Mesendoderm (in vitro differentiated cells): ENCODE data around the gene SH2D3A.
A peak's percentile ranks its signal among the peaks of the same experiment; 100 is the strongest.

Source experiments
- DNase-seq: peaks from one replicate; pipeline ENCODE4 v3.0.0; 2013
- H2AK5ac ChIP-seq: 2 replicates; pipeline ENCODE4 v1.6.1; 2013; ENCODE audit warnings: low read length, inconsistent platforms
- H2BK120ac ChIP-seq: 2 replicates; pipeline ENCODE4 v1.6.1; 2013; ENCODE audit warnings: low read depth, mild to moderate bottlenecking, low read length, moderate library complexity, mixed read lengths
- H2BK15ac ChIP-seq: replicated peaks from 2 replicates; pipeline ENCODE4 v1.6.1; 2013; ENCODE audit warnings: low read depth, mild to moderate bottlenecking, moderate library complexity
- H2BK5ac ChIP-seq: 2 replicates; pipeline ENCODE4 v1.6.1; 2013; ENCODE audit warnings: low read length, inconsistent platforms
- H3K18ac ChIP-seq: 2 replicates; pipeline ENCODE4 v1.6.1; 2013; ENCODE audit warnings: mild to moderate bottlenecking, low read length, mixed read lengths
- H3K23ac ChIP-seq: one replicate; pipeline ENCODE4 v1.6.1; 2013; ENCODE audit warnings: low read length
- H3K27ac ChIP-seq: 2 replicates; pipeline ENCODE4 v1.5.1; 2013; ENCODE audit warnings: low read depth, mild to moderate bottlenecking, inconsistent platforms, low read length, moderate library complexity
- H3K27me3 ChIP-seq: 2 replicates; pipeline ENCODE4 v1.6.1; 2013; ENCODE audit warnings: low read length, control low read depth, mild to moderate bottlenecking, inconsistent platforms; ENCODE audit not compliant: insufficient read depth, poor library complexity
- H3K36me3 ChIP-seq: 2 replicates; pipeline ENCODE4 v1.6.1; 2013; ENCODE audit warnings: low read length, inconsistent platforms; ENCODE audit not compliant: control insufficient read depth, insufficient read depth
- H3K4ac ChIP-seq: one replicate; pipeline ENCODE4 v1.6.1; 2013; ENCODE audit warnings: low read depth, mild to moderate bottlenecking, low read length, moderate library complexity
- H3K4me1 ChIP-seq: 2 replicates; pipeline ENCODE4 v1.6.1; 2013; ENCODE audit warnings: low read depth, low read length, inconsistent platforms; ENCODE audit not compliant: control insufficient read depth
- H3K4me2 ChIP-seq: 2 replicates; pipeline ENCODE4 v1.6.1; 2013; ENCODE audit warnings: low read length
- H3K4me3 ChIP-seq: 2 replicates; pipeline ENCODE4 v1.5.1; 2013; ENCODE audit warnings: mild to moderate bottlenecking, low read length
- H3K56ac ChIP-seq: one replicate; pipeline ENCODE4 v1.6.1; 2013; ENCODE audit warnings: low read length
- H3K79me1 ChIP-seq: 2 replicates; pipeline ENCODE4 v1.6.1; 2013; ENCODE audit warnings: low read length, inconsistent platforms
- H3K79me2 ChIP-seq: 2 replicates; pipeline ENCODE4 v1.6.1; 2013; ENCODE audit warnings: mild to moderate bottlenecking, low read length; ENCODE audit not compliant: control insufficient read depth, insufficient read depth
- H3K9ac ChIP-seq: 2 replicates; pipeline ENCODE4 v1.6.1; 2013; ENCODE audit warnings: low read length, inconsistent platforms
- H4K5ac ChIP-seq: one replicate; pipeline ENCODE4 v1.6.1; 2013; ENCODE audit warnings: low read length
- H4K8ac ChIP-seq: one replicate; pipeline ENCODE4 v1.6.1; 2013; ENCODE audit warnings: low read depth, mild to moderate bottlenecking, control low read depth, low read length, moderate library complexity
- WGBS: extraction: QIAGEN DNeasy Blood & Tissue Kit; methylation state at CpG from one replicate; pipeline ENCODE4 v1.1.7; 2013; ENCODE audit warnings: low lambda C conversion rate, missing lambda C conversion rate; ENCODE audit not compliant: insufficient coverage; ENCODE audit errors: extremely low coverage; 5-methylcytosine and 5-hydroxymethylcytosine counted together

SH2D3A gene

DNA sequence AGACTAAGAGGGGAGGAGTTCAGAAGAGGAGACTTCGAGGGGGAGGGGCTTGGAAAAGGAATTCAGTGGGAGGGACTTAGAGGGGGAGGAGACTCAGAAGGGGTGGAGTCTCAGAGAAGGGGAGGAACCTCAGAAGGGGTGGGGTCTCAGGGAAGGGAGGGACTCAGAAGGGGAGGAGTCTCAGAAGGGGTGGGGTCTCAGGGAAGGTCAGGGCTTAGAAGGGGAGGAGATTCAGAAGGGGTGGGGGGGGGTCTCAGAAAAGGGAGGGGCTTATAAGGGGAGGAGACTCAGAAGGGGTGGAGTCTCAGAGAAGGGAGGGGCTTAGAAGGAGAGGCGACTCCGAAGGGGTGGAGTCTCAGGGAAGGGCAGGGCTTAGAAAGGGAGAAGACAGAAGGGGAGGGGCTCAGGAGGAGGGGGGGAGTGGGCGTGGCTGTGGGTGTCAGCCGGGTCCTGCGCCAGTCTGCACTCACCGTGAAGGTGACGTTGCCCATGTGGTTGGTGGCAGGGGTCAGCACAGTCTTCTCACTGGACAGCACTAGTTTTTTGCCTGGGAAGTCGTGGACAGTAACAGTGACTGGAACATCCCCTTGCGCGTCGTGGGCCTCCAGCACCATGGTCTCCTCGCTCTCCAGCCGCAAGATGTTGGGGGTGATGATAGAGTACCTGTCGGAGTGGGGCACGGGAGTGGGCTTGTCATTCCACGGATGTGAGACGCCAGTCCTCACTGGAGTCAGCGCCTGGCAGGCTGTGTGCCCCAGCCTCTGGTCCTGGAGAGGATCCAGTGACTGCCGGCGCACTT is 48.3 kb downstream of the SH2D3A start:
- H4K8ac ChIP-seq = no peak overlapping the region
- no peaks in the 10 kb centered on the region for H3K79me2 ChIP-seq
- peak; percentile 84 for DNase-seq
- no peaks in the 10 kb centered on the region for H3K27me3 ChIP-seq
- no peak overlapping the region for H3K9ac ChIP-seq
- no peak overlapping the region for H2BK5ac ChIP-seq
- H3K79me1 ChIP-seq = peaks cover 2% of the 10 kb centered on the region
- WGBS = no CpG with 5 or more reads among the region's 21 CpGs
- H2BK120ac ChIP-seq = no peak overlapping the region
- H3K18ac ChIP-seq = no peak overlapping the region
- H3K4me3 ChIP-seq = no peak overlapping the region
- H3K23ac ChIP-seq = no peak overlapping the region
- H3K36me3 ChIP-seq = no peaks in the 10 kb centered on the region
- no peak overlapping the region for H2BK15ac ChIP-seq
- no peak overlapping the region for H4K5ac ChIP-seq
- H3K4me2 ChIP-seq = no peak overlapping the region
- no peak overlapping the region for H3K27ac ChIP-seq
- no peak overlapping the region for H3K4ac ChIP-seq
- no peak overlapping the region for H2AK5ac ChIP-seq
- no peak overlapping the region for H3K56ac ChIP-seq
- H3K4me1 ChIP-seq = no peaks in the 10 kb centered on the region

DNA sequence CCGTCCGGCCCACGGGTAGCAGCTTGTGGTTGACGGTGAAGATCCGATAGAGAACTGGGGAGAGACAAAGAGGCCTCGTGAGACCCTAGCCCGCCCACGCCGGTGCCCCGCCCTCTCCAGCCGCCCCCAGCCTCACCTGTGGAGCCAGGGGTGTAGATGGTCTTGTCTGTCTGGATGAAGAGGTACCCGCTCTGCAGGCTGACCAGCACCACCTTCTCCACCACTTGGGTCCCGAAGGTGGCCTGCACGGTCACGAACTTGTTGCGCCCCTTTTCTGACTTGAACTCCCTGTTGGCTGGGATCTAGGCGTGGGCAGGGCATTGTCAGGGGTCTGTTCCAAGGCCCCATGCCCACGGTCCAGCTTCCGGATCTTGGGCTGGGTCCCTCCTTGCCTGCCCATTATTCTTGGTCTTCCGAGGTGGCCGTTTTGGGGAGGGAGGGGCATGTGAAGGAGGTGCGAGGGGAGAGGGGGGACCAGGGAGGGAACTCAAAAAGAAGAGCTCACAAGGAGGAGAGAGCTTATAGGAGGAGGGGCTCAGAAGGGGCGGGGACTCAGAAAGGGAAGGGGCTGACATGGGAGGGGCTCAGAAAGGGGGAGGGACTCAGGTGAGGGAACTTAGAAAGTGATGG is 49.0 kb downstream of the SH2D3A start:
- Histone ChIP-seq H3K4me2 (no peak overlapping the region), H4K5ac (no peak overlapping the region), H3K27me3 (no peaks in the 10 kb centered on the region), H2BK120ac (no peak overlapping the region), H3K27ac (no peak overlapping the region), H3K4me1 (no peaks in the 10 kb centered on the region), H4K8ac (no peak overlapping the region), H2BK15ac (no peak overlapping the region), H3K23ac (no peak overlapping the region), H3K79me1 (peaks cover 2% of the 10 kb centered on the region), H2AK5ac (no peak overlapping the region), H3K4me3 (no peak overlapping the region), H3K56ac (peak overlapping the region; percentile 39), H3K4ac (no peak overlapping the region), H2BK5ac (no peak overlapping the region), H3K9ac (no peak overlapping the region), H3K18ac (no peak overlapping the region), H3K79me2 (no peaks in the 10 kb centered on the region), H3K36me3 (no peaks in the 10 kb centered on the region)
- no CpG with 5 or more reads among the region's 23 CpGs for WGBS
- no peak for DNase-seq

DNA sequence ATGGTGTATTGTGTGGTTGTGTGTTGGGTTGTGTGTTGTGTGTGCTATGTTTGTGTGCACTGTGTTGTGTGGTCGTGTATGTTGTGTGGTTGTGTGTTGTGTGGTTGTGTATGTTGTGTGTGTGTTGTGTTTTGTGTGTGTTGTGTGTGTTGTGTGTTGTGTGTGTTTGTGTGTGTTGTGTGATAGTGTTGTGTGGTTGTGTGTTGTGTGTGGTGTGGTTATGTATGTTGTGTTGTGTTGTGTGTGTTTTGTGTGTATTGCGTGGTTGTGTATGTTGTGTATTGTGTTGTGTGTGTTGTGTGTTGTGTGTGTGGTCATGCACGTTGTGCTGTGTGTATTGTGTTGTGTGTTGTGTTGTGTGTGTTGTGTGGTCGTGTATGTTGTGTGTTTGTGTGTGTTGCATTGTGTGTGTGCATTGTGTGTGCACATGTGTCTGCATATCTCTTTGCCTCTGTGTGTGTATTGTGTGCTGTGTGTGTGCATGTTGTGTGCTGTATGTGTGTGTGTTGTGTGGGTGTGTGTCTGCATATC is 49.7 kb downstream of the SH2D3A start:
- Histone ChIP-seq H2AK5ac (no peak overlapping the region), H3K18ac (no peak overlapping the region), H3K56ac (no peak overlapping the region), H3K4me2 (no peak overlapping the region), H3K4ac (no peak overlapping the region), H2BK5ac (no peak overlapping the region), H2BK15ac (no peak overlapping the region), H3K27me3 (no peaks in the 10 kb centered on the region), H3K23ac (no peak overlapping the region), H3K4me1 (no peaks in the 10 kb centered on the region), H3K36me3 (no peaks in the 10 kb centered on the region), H3K4me3 (no peak overlapping the region), H4K5ac (no peak overlapping the region), H2BK120ac (no peak overlapping the region), H3K9ac (no peak overlapping the region), H3K79me2 (no peaks in the 10 kb centered on the region), H3K79me1 (peaks cover 2% of the 10 kb centered on the region), H4K8ac (no peak overlapping the region), H3K27ac (no peak overlapping the region)
- peak; percentile 66 for DNase-seq
- 100% methylated on average over 2 of the region's 4 CpGs for WGBS

DNA sequence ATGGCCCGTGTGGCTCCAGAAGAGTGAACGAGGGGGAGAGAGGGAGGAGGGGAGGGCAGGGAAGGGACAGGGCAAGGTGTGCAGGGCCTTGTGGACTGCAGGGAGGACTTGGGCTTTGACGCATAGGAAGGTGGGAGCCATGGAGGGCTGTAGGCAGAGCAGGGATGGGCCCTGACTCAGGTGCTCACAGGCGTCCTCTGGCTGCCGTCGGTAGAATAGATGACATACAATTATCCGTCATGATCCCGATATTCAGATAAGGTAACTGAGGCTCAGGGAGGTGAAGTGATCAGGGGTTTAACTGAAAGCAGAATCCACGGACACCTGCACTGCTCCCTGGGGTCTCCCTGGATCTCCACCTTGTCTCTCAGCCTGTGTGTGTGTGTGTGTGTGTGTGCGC is 50.2 kb downstream of the SH2D3A start:
- Histone ChIP-seq H3K36me3 (no peaks in the 10 kb centered on the region), H2BK15ac (no peak overlapping the region), H3K27ac (no peak overlapping the region), H2BK5ac (no peak overlapping the region), H3K9ac (no peak overlapping the region), H3K18ac (no peak overlapping the region), H3K23ac (no peak overlapping the region), H3K4me2 (no peak overlapping the region), H3K79me2 (no peaks in the 10 kb centered on the region), H3K79me1 (peaks cover 2% of the 10 kb centered on the region), H4K5ac (no peak overlapping the region), H3K4me3 (no peak overlapping the region), H3K27me3 (no peaks in the 10 kb centered on the region), H3K4me1 (no peaks in the 10 kb centered on the region), H2AK5ac (no peak overlapping the region), H3K4ac (no peak overlapping the region), H4K8ac (no peak overlapping the region), H3K56ac (no peak overlapping the region), H2BK120ac (no peak overlapping the region)
- peak; percentile 54 for DNase-seq
- WGBS = no CpG with 5 or more reads among the region's 10 CpGs

DNA sequence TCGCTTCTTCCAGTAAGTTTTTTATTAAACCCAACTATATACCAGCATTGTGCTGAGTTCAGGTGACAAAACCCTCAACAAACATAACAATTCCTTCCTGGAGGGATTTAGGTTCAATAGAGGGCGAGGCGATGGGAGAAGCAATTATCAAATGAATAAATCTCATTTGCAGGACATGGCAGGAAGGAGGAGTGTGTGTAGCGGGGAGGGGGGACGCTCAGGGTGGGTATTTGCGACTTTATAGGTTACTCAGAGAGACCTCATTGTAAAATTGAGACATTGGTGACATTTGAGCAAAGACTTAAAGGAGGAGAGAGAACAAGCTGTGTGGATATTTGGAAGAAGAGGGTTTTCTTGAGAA is 50.6 kb downstream of the SH2D3A start:
- no peak overlapping the region for H3K4me2 ChIP-seq
- H2BK120ac ChIP-seq = no peak overlapping the region
- no peak overlapping the region for H3K4me3 ChIP-seq
- no peak overlapping the region for H3K56ac ChIP-seq
- no peak overlapping the region for H3K4ac ChIP-seq
- no peak overlapping the region for H2BK5ac ChIP-seq
- no peak overlapping the region for H2BK15ac ChIP-seq
- no peak overlapping the region for H3K18ac ChIP-seq
- WGBS = no CpG with 5 or more reads among the region's 6 CpGs
- no peak overlapping the region for H3K27ac ChIP-seq
- no peaks in the 10 kb centered on the region for H3K36me3 ChIP-seq
- H4K5ac ChIP-seq = no peak overlapping the region
- DNase-seq = no peak
- H3K27me3 ChIP-seq = no peaks in the 10 kb centered on the region
- H3K79me2 ChIP-seq = no peaks in the 10 kb centered on the region
- no peak overlapping the region for H4K8ac ChIP-seq
- peaks cover 2% of the 10 kb centered on the region for H3K79me1 ChIP-seq
- H3K4me1 ChIP-seq = no peaks in the 10 kb centered on the region
- no peak overlapping the region for H2AK5ac ChIP-seq
- no peak overlapping the region for H3K9ac ChIP-seq
- no peak overlapping the region for H3K23ac ChIP-seq
